ENCODE data around the gene DLG2.
"Not testable (repeated sequence)": the region's sequence is repeated elsewhere in the genome, so short reads cannot be mapped to it uniquely, and the experiment has no call there.

The DLG2 gene

DNA sequence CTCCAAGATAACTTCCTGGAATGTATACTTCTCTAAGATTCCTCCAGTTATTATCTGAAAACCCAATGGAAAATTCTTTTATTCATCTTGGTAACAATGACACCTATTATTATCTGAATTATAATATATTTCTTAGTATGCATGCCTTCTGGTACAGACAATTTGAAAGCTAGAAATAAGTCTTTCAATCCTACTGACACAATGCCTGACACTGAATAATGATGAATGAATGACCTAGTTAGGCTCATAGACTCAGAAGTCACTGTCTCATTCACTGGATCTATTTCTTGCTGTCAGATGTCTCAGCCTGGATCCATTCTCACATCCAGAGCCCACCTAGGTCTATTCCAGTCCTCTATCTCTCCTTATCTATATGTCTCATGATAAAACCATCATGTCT, 1214.3 kb downstream of the DLG2 start:
- DNase-seq, result no peak

DNA sequence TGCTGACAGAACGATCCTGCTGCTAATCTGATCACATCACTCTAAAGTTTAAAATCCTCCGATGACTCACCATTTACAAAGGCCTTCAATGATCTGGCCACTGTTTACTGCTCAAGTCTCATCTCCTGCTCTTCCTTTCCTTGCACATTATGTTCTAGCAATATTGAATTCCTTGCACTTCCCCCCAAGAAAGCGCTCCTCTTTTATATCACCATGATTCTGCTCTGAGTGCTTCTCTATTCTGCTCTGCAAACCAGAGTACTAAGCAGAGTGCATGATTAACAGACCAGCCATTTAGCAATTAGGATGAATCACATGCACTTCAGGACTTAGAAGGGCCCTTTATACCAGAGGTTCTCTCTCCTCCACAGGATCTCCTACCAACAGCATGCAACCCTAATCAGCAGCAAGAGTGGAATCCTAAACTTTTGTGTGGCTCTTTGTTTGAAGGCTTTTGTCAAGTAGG, 1218.2 kb downstream of the DLG2 start:
- no peak for DNase-seq

DNA sequence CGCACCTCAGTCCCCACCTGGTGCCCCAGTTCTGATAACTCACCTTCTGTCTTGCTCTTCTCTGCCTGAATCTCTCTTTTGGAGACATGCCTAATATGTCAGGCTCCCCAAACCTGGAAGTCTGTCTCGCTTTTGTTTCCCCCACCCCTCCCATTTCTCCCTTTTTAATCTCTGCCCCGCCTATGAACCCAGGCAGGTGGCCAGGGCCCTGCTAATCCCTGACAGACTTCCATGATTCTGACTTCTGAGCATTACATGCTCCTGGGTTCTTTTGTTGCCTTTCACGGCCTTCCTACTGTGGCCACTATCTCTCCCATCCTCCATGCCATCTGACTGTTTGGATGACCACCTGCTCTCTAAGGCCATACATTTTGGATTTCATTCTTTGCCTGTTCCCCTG, 1220.1 kb downstream of the DLG2 start:
- no peak for DNase-seq

DNA sequence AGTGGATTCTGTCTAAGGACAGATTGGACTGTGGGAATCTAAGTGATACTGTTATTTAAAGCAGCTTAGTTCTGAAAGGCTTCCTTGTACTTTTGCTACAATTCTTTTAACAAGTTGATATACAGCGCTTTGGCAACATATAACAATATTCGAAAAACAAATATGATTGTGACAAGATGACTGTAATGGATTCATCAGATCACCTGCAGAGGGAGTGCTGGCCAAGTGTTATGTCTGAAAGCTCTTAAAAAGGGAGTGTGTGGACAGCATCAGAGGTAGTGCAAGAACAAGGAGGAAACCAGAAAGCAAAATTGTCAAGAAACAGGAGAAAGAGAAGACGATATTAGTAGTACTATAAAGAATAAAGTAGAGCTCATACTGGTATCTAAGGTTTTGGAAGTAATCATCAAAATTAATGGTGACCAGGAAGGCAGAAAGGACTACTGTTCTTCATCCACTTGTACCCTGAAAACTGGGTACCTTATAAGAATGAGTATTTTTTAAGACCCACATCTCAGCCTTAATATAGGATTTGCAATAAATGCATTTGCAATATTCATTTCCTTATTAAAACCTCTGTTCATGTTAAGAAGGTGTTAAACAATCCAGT, 1229.0 kb downstream of the DLG2 start:
- DNase-seq, result no peak

DNA sequence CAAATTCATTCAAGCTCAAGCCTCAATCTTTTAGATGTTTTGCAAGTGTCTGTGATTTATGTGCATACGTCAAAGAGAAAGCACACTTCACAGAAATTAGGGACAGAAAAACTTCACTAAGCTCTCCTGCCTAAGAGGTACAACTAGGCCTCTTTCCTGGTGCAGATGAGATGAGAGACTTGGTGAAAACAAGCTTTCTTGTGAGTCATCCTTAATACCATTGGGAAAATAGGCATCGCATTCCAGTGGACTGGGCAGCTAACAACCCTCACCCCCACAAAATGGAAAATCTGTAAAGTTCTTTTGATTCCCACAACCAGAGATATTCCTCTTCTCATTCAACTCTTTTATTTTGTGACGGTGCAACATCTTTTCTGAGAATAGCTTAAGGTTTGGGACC, 1230.6 kb downstream of the DLG2 start:
- no peak for DNase-seq

DNA sequence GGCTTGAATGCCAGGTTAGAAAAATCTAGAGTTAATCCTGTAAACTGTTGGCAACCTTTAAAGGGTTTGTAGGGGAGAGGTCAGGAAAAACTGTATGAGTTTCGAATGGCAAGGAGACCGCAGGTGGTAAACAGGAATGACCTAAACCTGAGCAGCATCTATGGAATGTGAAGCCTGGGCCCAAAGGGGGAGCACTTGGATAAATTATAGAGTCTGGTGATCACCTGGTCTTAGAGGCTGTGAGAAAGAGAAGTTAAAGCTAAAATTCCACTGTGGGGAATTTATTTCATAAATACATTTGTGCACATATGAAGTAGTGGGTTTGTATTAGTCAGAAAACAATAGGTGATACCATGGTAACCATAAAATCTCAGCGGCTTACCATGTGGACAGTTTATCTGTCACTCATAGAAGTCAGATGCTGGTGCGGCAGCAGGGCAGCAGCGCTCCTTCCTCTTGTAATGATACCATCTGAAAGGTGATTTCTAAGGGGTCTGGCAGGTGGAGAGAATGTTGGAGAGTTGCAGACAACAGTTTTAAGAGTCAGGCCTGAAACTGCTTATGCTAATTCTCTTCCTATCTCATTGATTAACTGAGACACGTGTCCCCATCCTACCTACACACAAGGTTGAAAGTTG, 1236.6 kb downstream of the DLG2 start:
- DNase-seq, result no peak

DNA sequence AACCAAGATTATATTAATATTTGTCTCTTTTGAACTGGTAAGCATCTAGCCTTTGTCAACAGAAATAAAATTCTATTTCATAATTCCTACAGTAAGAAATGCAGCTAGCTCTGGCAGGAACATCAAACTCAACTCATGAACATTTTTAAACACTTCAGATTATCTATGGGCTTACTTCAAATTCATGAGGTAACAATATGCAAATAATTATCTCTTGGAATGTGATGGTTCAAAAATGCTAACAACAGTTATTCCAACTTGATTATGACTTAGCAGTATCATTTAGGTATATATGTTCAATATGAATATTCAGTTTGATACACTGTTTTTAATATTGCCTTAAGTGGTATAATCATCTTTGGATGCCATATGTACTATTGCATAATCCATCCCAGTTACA, 1237.4 kb downstream of the DLG2 start:
- no peak for DNase-seq

DNA sequence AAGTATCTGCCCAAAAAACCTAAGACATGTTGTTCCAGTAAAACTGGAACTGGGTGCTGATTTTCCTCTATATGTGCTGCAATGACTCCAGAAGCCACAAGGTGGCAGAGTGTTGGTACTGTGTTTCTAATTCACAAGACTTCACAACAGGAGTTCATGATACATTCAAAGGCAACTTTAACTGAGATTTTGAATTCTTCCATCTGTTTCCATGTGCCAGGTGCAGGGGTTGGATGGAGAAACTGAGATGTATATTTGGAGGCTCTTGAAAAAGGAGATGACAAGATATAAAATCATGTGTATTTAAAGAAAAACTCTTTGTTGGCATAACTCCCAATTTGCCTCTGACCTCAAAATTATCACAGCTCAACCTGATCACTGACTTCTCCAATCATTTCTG, 1242.4 kb downstream of the DLG2 start:
- no peak for DNase-seq

DNA sequence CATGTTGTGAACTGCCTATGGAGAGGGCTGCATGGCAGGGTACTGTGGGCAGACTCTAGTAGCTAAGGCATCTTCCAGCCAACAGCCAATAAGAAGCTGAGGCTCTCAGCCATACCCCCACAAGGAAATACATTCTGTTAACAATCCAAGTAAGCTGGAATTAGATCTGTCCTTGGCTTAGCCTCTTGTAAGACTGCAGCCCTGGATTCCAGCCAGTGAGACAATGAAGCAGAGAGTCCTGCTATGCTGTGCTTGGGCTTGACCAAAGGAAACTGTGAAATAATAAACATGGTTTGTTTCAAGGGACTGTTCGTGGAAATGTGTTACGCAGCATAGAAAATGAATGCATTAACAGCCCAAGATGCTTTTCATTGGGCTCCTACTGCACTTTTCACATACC, 1243.6 kb downstream of the DLG2 start:
- no peak for DNase-seq

DNA sequence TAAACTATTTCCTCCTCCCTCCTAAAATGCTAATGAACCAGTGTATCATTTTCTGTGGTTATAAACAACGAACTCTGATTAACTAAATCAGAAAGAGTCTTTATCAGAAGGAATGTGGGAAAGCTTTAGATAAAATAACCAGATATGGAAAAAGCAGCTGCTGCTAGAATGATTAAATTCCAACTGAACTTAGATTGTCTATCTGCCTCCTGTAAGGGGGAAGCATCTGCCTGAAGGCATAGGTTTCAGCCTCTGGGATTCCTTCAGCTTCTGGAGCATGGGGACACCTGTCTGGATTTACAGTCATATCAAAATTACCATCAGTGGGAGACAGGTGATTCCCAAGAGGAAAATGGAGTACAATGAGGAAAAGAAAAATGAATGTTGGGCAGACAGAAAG, 1245.5 kb downstream of the DLG2 start:
- DNase-seq, result no peak

DNA sequence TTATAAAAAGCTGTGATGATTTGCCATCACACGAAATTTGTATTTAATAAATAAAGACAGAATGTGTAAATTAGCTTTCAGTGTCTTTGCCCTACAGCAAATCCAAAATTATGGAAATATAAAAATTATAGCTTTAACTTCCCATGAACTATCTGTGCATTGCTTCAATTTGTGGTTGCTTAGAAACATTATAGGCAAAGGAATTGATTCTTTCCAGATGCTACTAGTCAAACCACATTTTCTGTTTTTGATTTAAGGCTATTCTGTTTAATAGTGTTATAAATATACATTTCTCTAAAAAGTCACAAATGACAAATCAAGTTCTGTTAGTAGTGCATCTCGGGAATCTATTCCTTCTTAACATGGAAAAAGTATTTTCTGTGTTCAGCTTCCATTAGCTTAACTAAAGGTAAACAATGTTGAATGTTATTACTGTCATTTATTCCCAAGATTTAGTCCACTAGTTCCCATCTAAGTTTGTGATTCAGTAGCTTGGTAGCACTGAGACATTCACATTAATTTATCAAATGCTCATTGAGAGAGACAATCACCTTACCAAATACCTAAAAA, 1254.7 kb downstream of the DLG2 start:
- DNase-seq, result no peak

DNA sequence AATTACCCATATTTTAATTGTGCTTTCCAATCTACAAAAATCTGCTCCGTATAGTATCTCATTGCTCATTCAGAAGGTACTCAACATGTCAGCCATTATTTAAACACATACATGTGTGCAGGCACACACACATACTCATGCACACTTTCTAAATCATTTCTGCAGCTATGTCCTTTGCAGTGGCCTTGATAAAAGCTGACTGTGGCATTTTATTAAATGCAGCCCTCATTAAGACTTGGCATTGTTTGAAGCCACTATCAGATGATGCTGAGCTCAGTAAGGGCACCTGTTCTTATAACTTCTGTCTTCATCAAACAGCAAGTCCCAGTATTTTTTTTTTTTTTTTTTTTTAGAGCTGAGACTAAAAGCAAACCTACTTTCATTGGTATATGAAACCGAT, 1269.1 kb downstream of the DLG2 start:
- no peak for DNase-seq

DNA sequence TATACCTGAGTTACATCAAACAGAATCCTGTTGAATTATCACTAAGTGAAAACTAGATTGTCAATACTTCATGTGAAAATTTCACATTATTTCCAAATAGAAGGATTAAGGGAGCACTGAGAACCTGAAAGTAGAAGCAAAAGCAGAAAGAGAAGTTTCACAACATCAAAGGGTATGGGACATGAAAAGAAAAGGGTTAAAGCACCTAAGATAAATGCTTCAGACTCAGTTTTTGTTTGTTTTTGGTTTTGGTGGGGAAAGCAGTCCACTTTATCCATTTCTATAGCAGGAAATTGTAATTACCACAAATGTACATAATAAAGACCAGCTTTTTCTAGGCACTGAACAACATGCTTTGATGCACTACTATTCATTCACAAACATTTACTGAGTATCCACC, 1271.2 kb downstream of the DLG2 start:
- no peak for DNase-seq

DNA sequence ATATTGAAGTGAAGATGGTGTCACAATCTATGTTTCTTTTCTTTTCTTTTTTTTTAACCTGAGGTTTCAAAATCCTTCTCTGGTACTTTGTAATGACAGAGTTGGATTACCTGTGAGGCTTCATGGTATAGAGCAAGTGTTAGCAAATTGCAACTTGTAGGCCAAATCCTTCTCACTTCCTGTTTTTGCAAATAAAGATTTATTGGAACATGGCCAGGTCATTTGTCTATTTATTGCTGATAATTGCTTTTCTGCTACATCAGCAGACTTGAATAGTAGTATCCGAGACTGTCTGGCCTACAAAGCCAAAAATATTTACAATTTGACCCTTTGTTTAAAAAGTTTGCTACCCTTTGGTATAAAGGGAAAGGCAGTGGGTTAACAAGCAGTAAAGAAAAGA, 1281.5 kb downstream of the DLG2 start:
- DNase-seq, result no peak

DNA sequence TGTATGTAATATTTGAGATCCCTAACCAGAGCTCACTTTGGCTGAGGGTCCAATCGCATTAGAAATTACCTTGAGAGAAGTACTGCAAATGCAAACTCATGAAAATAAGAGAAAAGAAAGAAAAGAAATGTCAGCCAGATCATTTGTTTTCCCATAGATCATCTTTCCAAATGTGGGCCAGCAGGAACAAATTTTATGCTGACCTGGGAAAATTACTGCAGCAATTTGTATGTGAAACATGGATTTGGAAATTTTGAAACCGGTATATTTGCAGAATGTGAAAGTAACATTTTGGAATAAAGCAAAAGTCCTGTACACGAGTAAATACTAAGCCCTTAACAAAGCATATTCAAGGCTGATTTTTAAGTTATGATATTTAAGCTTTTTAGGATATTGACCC, 1282.1 kb downstream of the DLG2 start:
- DNase-seq, result no peak

DNA sequence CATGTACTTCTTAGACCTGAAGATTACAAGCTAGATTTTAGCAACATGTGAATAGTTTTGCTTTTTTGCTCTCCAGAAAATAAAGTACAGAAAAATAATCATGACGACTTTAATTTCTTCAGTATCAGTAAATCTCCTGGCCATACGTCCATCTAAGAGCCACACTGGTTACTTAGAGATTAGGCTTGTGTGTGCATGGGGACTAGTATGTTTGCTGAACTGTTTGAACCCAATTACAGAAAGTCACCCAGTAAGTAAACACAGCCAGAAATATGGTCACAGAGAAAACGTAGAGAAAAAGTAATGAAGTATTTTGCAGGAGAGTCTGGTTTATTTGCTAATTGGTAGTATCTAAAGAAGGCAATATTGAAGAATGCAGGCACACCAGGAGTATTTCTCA, 1287.3 kb downstream of the DLG2 start:
- DNase-seq, result no peak

DNA sequence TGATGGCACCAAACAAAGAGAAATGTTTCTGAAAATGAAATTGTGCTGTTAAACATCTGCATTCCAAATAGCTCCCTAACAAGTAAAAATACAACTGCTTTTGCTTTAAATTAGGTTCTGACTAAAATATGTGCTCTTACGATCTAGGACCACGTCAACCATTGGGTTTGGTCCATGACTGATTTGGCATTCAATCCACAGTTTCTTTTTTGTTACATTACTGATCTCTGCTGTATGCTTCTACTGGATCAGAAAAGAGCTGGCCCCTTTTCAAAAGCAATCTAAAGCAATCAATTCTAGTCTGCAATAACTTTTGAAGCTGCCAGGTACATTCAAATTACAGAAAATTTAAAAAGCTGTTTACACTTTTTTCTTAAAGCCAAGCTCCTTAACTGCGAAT, 1293.9 kb downstream of the DLG2 start:
- no peak for DNase-seq

DNA sequence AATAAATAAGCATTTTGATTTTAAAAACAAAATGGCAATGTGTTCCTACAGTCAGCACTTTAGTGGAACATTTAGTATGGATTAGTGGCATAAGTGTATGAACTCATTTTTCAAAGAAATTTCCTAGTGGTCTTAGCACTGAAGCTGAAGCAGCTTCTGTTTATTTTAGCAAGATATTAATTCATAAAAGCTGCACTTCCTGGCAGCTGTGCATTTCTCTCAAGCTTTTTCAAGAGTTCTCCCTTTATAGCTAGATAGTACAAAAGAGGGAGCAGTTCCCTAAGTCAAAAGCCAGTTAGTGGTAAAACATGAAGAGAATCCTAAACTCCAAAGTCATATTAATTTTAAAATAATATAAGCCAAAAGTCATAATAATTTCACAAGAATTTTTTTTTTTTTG, 1304.9 kb downstream of the DLG2 start:
- DNase-seq, result no peak

DNA sequence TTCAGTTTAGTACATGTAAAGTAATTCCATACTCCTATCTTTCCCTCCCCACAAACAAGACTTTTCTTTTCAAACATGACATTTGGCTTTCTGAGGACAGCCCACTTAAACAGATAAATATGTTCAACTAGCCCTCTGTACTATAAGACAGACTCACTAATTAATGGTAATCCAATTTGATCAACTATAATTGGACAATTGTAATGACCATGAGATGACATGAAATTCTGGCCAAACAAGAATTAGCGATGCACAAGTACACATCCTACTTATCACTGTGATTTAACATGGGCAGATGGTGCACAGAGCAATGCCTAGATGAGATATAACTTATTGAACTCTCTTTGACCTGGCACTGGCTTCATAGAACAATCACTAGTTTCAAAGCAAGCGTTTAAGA, 1307.3 kb downstream of the DLG2 start:
- DNase-seq, result no peak

DNA sequence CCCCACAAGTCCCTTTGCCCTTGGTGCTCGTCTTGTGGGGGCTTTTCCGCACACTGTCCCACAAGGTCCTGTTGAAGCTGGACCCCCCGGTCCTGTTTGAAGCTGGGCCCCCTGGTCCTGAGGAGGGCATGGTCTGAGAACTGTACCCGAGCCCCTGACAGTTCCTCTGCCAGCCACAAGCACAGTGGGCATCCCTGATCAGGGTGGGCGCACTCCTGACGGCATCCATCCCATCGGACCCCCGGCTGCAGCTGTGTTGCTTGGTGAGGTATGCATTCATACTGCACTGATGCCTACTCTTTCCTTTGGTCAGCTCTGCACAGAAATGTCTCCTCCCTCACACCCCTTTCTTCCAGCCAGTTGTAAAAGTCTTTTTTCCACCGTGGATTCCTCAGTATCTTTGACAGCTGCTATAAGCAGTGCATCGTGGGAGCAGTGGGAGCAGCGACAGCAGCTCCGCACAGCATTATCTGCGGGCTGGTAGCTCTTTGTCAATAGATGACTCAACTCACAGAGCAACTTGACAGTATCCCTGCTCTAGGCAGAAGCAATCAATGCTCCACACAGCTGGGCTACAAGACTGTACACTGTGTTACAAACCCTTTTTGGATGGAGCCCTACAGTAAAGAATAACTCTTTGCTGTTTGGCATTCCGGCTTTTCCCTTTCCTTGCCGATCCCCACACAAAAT, 1310.1 kb downstream of the DLG2 start:
- no peak for DNase-seq

DNA sequence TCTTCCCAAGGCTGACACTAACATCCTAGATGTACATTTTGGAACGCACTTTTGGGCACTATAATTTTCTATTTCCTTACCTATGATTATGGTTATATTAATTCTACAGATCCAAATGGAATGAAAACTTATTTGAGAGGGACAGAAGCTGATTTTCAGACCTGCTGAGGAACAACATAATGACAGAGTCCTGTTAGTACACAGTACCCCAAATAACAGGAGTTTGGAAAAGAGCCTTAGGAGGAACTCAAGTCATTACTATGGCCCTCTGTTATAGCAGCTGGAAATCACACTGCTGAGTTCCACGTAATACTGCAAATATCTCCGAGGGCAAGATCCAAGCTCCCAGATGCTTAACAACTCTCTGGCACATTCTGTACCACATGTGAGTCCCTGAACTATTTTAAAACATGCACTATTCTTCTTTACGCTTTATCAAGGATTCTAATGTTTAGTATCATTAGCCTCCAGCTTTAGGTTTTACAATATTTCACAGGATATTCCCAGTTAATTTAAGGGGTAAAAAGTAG, 1313.2 kb downstream of the DLG2 start:
- DNase-seq, result no peak

DNA sequence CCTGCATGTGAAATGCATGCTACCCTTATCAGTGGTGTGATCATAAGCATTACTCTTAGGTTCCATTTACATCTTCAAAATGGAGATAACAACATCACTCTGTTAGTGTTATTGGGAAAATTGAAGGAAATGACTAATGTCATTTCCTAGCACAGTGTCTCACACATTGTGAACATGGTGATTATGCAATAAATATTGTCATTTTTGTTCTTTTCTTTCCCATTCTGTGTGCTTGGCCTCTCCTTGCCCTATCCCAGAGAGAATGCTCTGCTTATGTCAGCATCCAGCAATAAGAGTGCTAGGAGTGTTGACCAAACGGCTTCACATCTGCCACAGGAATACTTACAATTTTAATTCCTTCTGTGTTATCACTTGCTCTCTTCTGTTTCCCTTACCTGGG, 1316.9 kb downstream of the DLG2 start:
- no peak for DNase-seq

DNA sequence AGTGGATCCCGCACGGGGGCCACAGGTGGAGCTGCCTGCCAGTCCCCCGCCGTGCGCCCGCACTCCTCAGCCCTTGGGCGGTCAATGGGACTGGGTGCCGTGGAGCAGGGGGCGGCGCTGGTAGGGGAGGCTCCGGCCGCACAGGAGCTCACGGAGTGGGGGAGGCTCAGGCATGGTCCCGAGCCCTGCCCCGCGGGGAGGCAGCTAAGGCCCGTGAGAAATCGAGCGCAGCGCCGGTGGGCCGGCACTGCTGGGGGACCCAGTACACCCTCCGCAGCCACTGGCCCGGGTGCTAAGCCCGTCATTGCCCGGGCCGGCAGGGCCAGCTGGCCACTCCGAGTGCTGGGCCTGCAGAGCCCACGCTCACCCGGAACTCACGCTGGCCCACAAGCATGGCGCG, 1318.7 kb downstream of the DLG2 start:
- not testable (repeated sequence) for DNase-seq

DNA sequence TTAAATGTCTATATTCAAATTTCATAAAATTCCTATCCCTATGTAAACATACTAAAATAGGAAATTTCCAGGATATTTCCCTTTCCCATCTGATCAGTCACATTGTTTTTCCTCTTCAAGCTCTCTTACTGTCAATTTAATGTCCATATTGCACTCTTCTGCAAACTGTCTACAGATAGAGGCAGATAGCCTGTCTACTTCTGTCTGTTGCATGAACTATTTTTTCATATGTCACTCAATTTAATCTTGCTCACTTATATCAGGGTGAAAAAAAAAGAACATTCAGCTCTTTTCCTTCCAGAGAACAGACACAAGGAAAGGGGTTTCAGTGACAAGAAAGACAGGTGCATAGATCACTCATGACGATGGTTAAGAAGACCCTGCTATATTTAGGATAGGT, 1327.1 kb downstream of the DLG2 start:
- DNase-seq, result no peak
